Measurements from ENCODE around the gene APOO. TPM values are rescaled to one million over a fixed set of nuclear protein-coding genes. Genes with fewer than 3 reads are reported as not detected.

The APOO gene
- total and polyA plus RNA-seq, 2 of the 13 experiments (the other 11 are each of a cell fraction or from before 2014, with no cell fraction given), result 9.7 to 22.1 TPM

- FAIRE-seq, result peak; percentile 28
Observed at GRCh38 chrX:23826216-23826615, 81.5 kb downstream of the APOO start.

GRCh38 chrX:23825675-23826074 lies 82.1 kb downstream of the APOO start:
- Histone ChIP-seq H3K79me2 (ENCODE audit: insufficient read depth, low read length) (no peaks in the 10 kb centered on the region), H3K4me3 (replicated peaks in 1 of 3; ENCODE audit: insufficient read depth in 1 of 3, low read depth in 2 of 3, low read length in 3 of 3) (no peak overlapping the region), H3K27me3 (ENCODE audit: control insufficient read depth in 1 of 2, insufficient read depth in 2 of 2, low read length in 2 of 2) (no peaks in the 10 kb centered on the region), H3K9me3 (ENCODE audit: low read length) (no peaks in the 10 kb centered on the region), H3K36me3 (replicated peaks in 1 of 2; ENCODE audit: control insufficient read depth in 1 of 2, insufficient read depth in 2 of 2, low read length in 2 of 2) (no peaks in the 10 kb centered on the region), H3K4me1 (ENCODE audit: insufficient read depth, low read length) (peaks cover 71% of the 10 kb centered on the region), H3K27ac (ENCODE audit: extremely low read length, insufficient read depth, low read length) (no peak overlapping the region), H3K4me2 (ENCODE audit: low read depth, low read length) (peak overlapping the region; percentile 37; the same call in 1 of the 2 replicates), H2AFZ (ENCODE audit: low read length) (no peak overlapping the region), H3K9ac (ENCODE audit: insufficient read depth, low read depth, low read length) (no peak overlapping the region), H4K20me1 (ENCODE audit: insufficient read depth, low read length) (no peaks in the 10 kb centered on the region)
- ATAC-seq (no peak), DNase-seq (ENCODE audit: low spot score) (no peak), FAIRE-seq (no peak)
- in situ Hi-C loops (cut with HindIII; ENCODE audit: extremely low pct_ligation_motif_present, low pct_unique_long_range_greater_than_20kb), result no loop called here
- intact Hi-C loops (cut with micrococcal nuclease; ENCODE audit: unreplicated experiment), result no loop called here
- CTCF ChIA-PET (ENCODE audit: low intra/inter-chr PET ratio, low total read pairs), result no interaction called here
- BruUV-seq (replicated peaks), result no TSS peak
- POLR2A ChIA-PET, result no interaction called here
- TF ChIP-seq KDM6A (CRISPR knock-in tag; IDR thresholded peaks at IDR 0.05; ENCODE audit: low read depth) (no peak), BCLAF1 (IDR thresholded peaks at IDR 0.05) (no peak), HHEX (CRISPR knock-in tag; IDR thresholded peaks at IDR 0.05) (no peak), AHDC1 (CRISPR knock-in tag; IDR thresholded peaks at IDR 0.05; ENCODE audit: borderline replicate concordance) (no peak), ZNF720 (CRISPR knock-in tag; IDR thresholded peaks at IDR 0.05) (no peak), ZNF264 (CRISPR knock-in tag; IDR thresholded peaks at IDR 0.05) (no peak), ZNF225 (CRISPR knock-in tag; IDR thresholded peaks at IDR 0.05) (no peak), ARHGAP35 (CRISPR knock-in tag; IDR thresholded peaks at IDR 0.05; ENCODE audit: borderline replicate concordance) (no peak), ATF7-NPFF (CRISPR knock-in tag; IDR thresholded peaks at IDR 0.05; ENCODE audit: low read depth) (no peak)

More at GRCh38 chrX:23826216-23826615, 81.5 kb downstream of the APOO start:
- ChIA-PET CTCF (ENCODE audit: low intra/inter-chr PET ratio, low total read pairs) (no interaction called here), POLR2A (interaction anchor here (1.0 to 1.7 kb wide), 5 partner anchors 15 to 76 kb away, joined by 3 to 9 read pairs (median 5); partner anchors contain the start of gene SAT1)
- Histone ChIP-seq H3K4me3 (replicated peaks in 1 of 3; ENCODE audit: insufficient read depth in 1 of 3, low read depth in 2 of 3, low read length in 3 of 3) (no peak overlapping the region), H3K79me2 (ENCODE audit: insufficient read depth, low read length) (no peaks in the 10 kb centered on the region), H3K27me3 (ENCODE audit: control insufficient read depth in 1 of 2, insufficient read depth in 2 of 2, low read length in 2 of 2) (no peaks in the 10 kb centered on the region), H3K27ac (ENCODE audit: extremely low read length, insufficient read depth, low read length) (peak overlapping the region; percentile 55), H3K4me1 (ENCODE audit: insufficient read depth, low read length) (peaks cover 76% of the 10 kb centered on the region), H3K36me3 (replicated peaks in 1 of 2; ENCODE audit: control insufficient read depth in 1 of 2, insufficient read depth in 2 of 2, low read length in 2 of 2) (no peaks in the 10 kb centered on the region), H2AFZ (ENCODE audit: low read length) (peak overlapping the region; percentile 74), H4K20me1 (ENCODE audit: insufficient read depth, low read length) (no peaks in the 10 kb centered on the region), H3K4me2 (ENCODE audit: low read depth, low read length) (peak overlapping the region; percentile 37), H3K9me3 (ENCODE audit: low read length) (no peaks in the 10 kb centered on the region), H3K9ac (ENCODE audit: insufficient read depth, low read depth, low read length) (peak overlapping the region; percentile 36; the same call in 1 of the 2 replicates)
- no TSS peak for BruUV-seq (replicated peaks)
- in situ Hi-C loops (cut with HindIII; ENCODE audit: extremely low pct_ligation_motif_present, low pct_unique_long_range_greater_than_20kb), result no loop called here
- TF ChIP-seq SOX5 (CRISPR knock-in tag; IDR thresholded peaks at IDR 0.05; ENCODE audit: borderline replicate concordance) (peak; percentile 25; the same call in 1 of the 2 replicates), ISX (CRISPR knock-in tag; conservative IDR thresholded peaks at IDR 0.05) (no peak), SOX13 (IDR thresholded peaks at IDR 0.05) (no peak), SOX13 (CRISPR knock-in tag; conservative IDR thresholded peaks at IDR 0.05 in 1 of 2, IDR thresholded peaks at IDR 0.05 in 1 of 2) (0 out of 4 replicates have a peak, but pooled peaks of 1 of the 2 experiments have one; percentile 21)
- intact Hi-C loops (cut with micrococcal nuclease; ENCODE audit: unreplicated experiment), result no loop called here
- 4% methylated on average over 3 of the region's 3 CpGs for WGBS (ENCODE audit: low lambda C conversion rate)
- ATAC-seq (peak; percentile 46; the same call in 2 of the 3 replicates), DNase-seq (ENCODE audit: low spot score) (peak; percentile 16)
